PC-3 (cell line): ENCODE data around the gene PTPRA. TPM values are rescaled to one million over a fixed set of nuclear protein-coding genes. Genes with fewer than 3 reads are reported as not detected.
"Not testable (repeated sequence)": the region's sequence is repeated elsewhere in the genome, so short reads cannot be mapped to it uniquely, and the experiment has no call there.

Experiments used
- ATAC-seq: fragments of 200-7000 bp; cut with Tn5 transposase; 2 replicates; pipeline ENCODE4 v1.9.1; 2020; ENCODE audit warnings: mild to moderate bottlenecking, moderate library complexity
- BruUV-seq: library from RNA; stranded (reverse); fragments of 400-500 nt; replicated peaks from 2 replicates; lab custom pipeline; 2021; lab: Mats Ljungman, UMichigan
- CTCF ChIA-PET: fragments of 300-600 bp; sonication (Branson Sonifier 250); formaldehyde crosslinking; loops from one replicate; lab custom pipeline; 2022; ENCODE audit warnings: antibody characterized with exemption; lab: Charles Lee
- POLR2A ChIA-PET: fragments of 300-600 bp; sonication (Branson Sonifier 250); formaldehyde crosslinking; loops from one replicate; lab custom pipeline; 2022; ENCODE audit warnings: antibody characterized with exemption; ENCODE audit not compliant: unreplicated experiment; lab: Charles Lee
- DNase-seq: peaks from one replicate; pipeline ENCODE4 v3.0.0-alpha.2; 2015
- H2AFZ ChIP-seq: fragments of 300-600 bp; sonication (generic); 2 replicates; pipeline ENCODE4 v1.6.0; 2016; ENCODE audit warnings: antibody characterized with exemption, low read length
- H3F3A ChIP-seq: fragments of 300-600 bp; sonication (generic); one replicate; pipeline ENCODE4 v1.6.0; 2017; ENCODE audit warnings: antibody characterized with exemption, low read length, control low read depth, mild to moderate bottlenecking; ENCODE audit not compliant: unreplicated experiment
- H3K27ac ChIP-seq: fragments of 300-600 bp; sonication (generic); 2 replicates; pipeline ENCODE4 v1.5.1; 2016; ENCODE audit warnings: mild to moderate bottlenecking, low read length
- H3K27me3 ChIP-seq: fragments of 300-600 bp; sonication (generic); 2 replicates; pipeline ENCODE4 v1.6.1; 2016; ENCODE audit warnings: low read length, mixed read lengths
- H3K36me3 ChIP-seq: fragments of 300-600 bp; sonication (generic); 2 replicates; pipeline ENCODE4 v1.6.1; 2016; ENCODE audit warnings: low read depth, mixed run types, low read length, mixed read lengths
- H3K4me1 ChIP-seq: fragments of 300-600 bp; sonication (generic); 2 replicates; pipeline ENCODE4 v1.5.1; 2016; ENCODE audit warnings: low read length; ENCODE audit not compliant: insufficient read depth
- H3K4me2 ChIP-seq: fragments of 300-600 bp; sonication (generic); 2 replicates; pipeline ENCODE4 v1.6.0; 2016; ENCODE audit warnings: low read length
- H3K4me3 ChIP-seq: fragments of 300-600 bp; sonication (generic); 2 replicates; pipeline ENCODE4 v1.5.1; 2016; ENCODE audit warnings: mild to moderate bottlenecking, low read length, mixed read lengths
- H3K79me2 ChIP-seq: fragments of 300-600 bp; sonication (generic); 2 replicates; pipeline ENCODE4 v1.6.1; 2017; ENCODE audit warnings: low read length, mixed read lengths
- H3K9ac ChIP-seq: fragments of 300-600 bp; sonication (generic); 2 replicates; pipeline ENCODE4 v1.6.0; 2016; ENCODE audit warnings: mild to moderate bottlenecking, low read length
- H3K9me2 ChIP-seq: fragments of 300-600 bp; sonication (generic); replicated peaks from 2 replicates; pipeline ENCODE4 v1.6.1; 2016; ENCODE audit warnings: mixed run types, low read length, mixed read lengths
- H3K9me3 ChIP-seq: fragments of 300-600 bp; sonication (generic); 2 replicates; pipeline ENCODE4 v1.6.1; 2016; ENCODE audit warnings: low read length, mixed read lengths
- H4K20me1 ChIP-seq: fragments of 300-600 bp; sonication (generic); 2 replicates; pipeline ENCODE4 v1.6.1; 2016; ENCODE audit warnings: low read length, mixed read lengths
- EZH2 ChIP-seq: fragments of 300-600 bp; sonication (generic); IDR thresholded peaks from one replicate; pipeline ENCODE4 v1.6.1; 2017; ENCODE audit warnings: antibody characterized with exemption, mild to moderate bottlenecking, low read length; ENCODE audit not compliant: unreplicated experiment
- EZH2phosphoT487 ChIP-seq: fragments of 300-600 bp; sonication (generic); IDR thresholded peaks from 2 replicates; pipeline ENCODE4 v1.6.1; 2018; ENCODE audit warnings: mild to moderate bottlenecking, antibody characterized with exemption, low read length, borderline replicate concordance
- intact Hi-C: fragments of 100-400 bp; cut with micrococcal nuclease; formaldehyde crosslinking; loops from 2 replicates; pipeline ENCODE4 v1.9.0; 2023
- total RNA-seq: library from RNA; depleted of rRNA; stranded (reverse); fragments of >200 nt; gene quantifications from 2 replicates; pipeline ENCODE4 v1.2.3, GENCODE V29; 2014
- TF ChIP-seq, protein P1 (sequence below): fragments of 300-600 bp; sonication (generic); conservative IDR thresholded peaks from 2 replicates; pipeline ENCODE4 v1.5.1; 2017; ENCODE audit warnings: antibody characterized with exemption, low read depth, mild to moderate bottlenecking, low read length

PTPRA gene
- total RNA-seq, 1 experiment from 2014 or later, result 35.0 TPM

DNA sequence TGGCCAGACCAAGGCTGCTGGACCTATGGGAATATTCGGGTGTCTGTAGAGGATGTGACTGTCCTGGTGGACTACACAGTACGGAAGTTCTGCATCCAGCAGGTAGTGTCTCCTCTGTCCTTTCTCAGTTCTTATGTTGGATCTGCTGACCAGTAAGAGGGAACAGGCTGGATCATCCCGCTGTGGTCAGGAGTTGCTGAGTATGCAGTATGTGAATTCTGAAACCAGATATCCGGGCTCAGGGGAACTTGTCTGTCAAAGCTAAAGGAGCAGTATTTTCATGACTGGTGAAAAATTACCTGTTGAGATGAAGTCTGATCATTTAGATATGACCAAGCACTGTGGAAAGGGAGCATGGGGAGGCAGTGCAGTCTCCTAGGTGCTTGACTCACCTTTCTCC is 148.0 kb downstream of the PTPRA start:
- Histone ChIP-seq H3K79me2 (no peaks in the 10 kb centered on the region), H3K9me2 (no peaks in the 10 kb centered on the region), H3K4me1 (no peaks in the 10 kb centered on the region), H3K27me3 (no peaks in the 10 kb centered on the region), H3K4me3 (no peak overlapping the region), H3K9ac (no peak overlapping the region), H4K20me1 (no peaks in the 10 kb centered on the region), H3K9me3 (no peaks in the 10 kb centered on the region), H3F3A (no peaks in the 10 kb centered on the region), H3K36me3 (peaks cover 28% of the 10 kb centered on the region; the same call in 1 of the 2 replicates), H3K27ac (no peak overlapping the region), H2AFZ (no peak overlapping the region), H3K4me2 (no peak overlapping the region)
- ChIA-PET POLR2A (no interaction called here), CTCF (no interaction called here)
- DNase-seq (no peak), ATAC-seq (no peak)
- intact Hi-C loops, result no loop called here
- TF ChIP-seq EZH2 (no peak), EZH2phosphoT487 (no peak)
- TF ChIP-seq, protein P1, sequence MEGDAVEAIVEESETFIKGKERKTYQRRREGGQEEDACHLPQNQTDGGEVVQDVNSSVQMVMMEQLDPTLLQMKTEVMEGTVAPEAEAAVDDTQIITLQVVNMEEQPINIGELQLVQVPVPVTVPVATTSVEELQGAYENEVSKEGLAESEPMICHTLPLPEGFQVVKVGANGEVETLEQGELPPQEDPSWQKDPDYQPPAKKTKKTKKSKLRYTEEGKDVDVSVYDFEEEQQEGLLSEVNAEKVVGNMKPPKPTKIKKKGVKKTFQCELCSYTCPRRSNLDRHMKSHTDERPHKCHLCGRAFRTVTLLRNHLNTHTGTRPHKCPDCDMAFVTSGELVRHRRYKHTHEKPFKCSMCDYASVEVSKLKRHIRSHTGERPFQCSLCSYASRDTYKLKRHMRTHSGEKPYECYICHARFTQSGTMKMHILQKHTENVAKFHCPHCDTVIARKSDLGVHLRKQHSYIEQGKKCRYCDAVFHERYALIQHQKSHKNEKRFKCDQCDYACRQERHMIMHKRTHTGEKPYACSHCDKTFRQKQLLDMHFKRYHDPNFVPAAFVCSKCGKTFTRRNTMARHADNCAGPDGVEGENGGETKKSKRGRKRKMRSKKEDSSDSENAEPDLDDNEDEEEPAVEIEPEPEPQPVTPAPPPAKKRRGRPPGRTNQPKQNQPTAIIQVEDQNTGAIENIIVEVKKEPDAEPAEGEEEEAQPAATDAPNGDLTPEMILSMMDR, result no peak
- BruUV-seq, result no TSS peak

DNA sequence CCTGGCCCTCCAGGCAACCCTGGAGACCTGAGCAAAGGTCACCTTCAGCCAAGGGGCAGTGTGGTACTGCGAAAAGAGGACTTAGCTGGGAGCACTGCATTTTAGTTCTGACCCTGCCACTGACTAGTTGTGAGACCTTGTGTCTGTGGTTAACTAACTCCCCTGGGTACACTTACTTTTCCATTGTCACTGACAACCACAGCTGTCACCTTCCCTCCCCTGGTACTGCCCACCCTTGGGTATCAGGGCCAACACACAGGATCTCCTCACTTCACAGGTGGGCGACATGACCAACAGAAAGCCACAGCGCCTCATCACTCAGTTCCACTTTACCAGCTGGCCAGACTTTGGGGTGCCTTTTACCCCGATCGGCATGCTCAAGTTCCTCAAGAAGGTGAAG is 148.5 kb downstream of the PTPRA start:
- Histone ChIP-seq H4K20me1 (no peaks in the 10 kb centered on the region), H3K9ac (no peak overlapping the region), H3K9me2 (no peaks in the 10 kb centered on the region), H3K27me3 (no peaks in the 10 kb centered on the region), H3K36me3 (peaks cover 32% of the 10 kb centered on the region), H3K79me2 (no peaks in the 10 kb centered on the region), H3K9me3 (no peaks in the 10 kb centered on the region), H2AFZ (no peak overlapping the region), H3K4me1 (no peaks in the 10 kb centered on the region), H3K27ac (no peak overlapping the region), H3K4me2 (no peak overlapping the region), H3F3A (no peaks in the 10 kb centered on the region), H3K4me3 (no peak overlapping the region)
- CTCF ChIA-PET, result no interaction called here
- POLR2A ChIA-PET, result no interaction called here
- intact Hi-C loops, result no loop called here
- BruUV-seq, result no TSS peak
- DNase-seq (no peak), ATAC-seq (no peak)
- TF ChIP-seq, protein P1, result no peak
- TF ChIP-seq EZH2phosphoT487, result no peak
- no peak for TF ChIP-seq EZH2

DNA sequence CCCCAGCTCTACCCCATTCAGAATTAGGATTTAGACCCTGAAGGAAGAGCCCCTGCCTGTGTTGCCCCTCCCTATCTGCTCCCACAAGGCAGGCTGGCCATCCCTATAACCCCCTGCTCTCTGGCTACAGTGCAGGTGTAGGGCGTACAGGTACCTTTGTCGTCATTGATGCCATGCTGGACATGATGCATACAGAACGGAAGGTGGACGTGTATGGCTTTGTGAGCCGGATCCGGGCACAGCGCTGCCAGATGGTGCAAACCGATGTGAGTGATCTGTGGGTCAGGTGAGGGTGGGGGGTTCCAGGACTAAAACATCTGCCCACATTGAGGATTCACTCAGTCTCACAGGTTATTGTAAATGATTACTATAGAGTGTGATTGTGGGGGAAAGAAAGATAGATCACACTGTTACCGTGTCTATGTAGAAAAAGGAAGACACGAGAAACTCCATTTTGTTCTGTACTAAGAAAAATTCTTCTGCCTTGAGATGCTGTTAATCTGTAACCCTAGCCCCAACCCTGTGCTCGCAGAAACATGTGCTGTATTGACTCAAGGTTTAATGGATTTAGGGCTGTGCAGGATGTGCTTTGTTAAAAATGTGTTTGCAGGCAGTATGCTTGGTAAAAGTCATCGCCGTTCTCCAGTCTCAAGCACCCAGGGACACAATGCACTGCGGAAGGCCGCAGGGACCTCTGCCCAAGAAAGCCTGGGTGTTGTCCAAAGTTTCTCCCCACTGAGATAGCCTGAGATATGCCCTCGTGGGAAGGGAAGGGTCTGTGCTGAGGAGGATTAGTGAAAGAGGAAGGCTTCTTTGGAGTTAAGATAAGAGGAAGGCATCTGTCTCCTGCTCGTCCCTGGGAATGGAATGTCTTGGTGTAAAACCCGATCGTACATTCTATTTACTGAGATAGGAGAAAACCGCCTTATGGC is 149.5 kb downstream of the PTPRA start:
- H3K27me3 ChIP-seq, H3K4me2 ChIP-seq, ATAC-seq, H3K4me3 ChIP-seq, H3K9me2 ChIP-seq, H3K79me2 ChIP-seq, H3K4me1 ChIP-seq, H2AFZ ChIP-seq, H3K9me3 ChIP-seq, H3K27ac ChIP-seq, H3K9ac ChIP-seq, CTCF ChIA-PET, BruUV-seq, H4K20me1 ChIP-seq, DNase-seq, H3F3A ChIP-seq, POLR2A ChIA-PET, intact Hi-C loops: not testable (repeated sequence)
- peaks cover 24% of the 10 kb centered on the region for H3K36me3 ChIP-seq
